Measurements from ENCODE around the gene CLDN15. TPM values are rescaled to one million over a fixed set of nuclear protein-coding genes. Genes with fewer than 3 reads are reported as not detected.
A peak's percentile ranks its signal among the peaks of the same experiment; 100 is the strongest.

The CLDN15 gene
- total RNA-seq, 1 experiment from 2014 or later = 9.1 TPM

DNA sequence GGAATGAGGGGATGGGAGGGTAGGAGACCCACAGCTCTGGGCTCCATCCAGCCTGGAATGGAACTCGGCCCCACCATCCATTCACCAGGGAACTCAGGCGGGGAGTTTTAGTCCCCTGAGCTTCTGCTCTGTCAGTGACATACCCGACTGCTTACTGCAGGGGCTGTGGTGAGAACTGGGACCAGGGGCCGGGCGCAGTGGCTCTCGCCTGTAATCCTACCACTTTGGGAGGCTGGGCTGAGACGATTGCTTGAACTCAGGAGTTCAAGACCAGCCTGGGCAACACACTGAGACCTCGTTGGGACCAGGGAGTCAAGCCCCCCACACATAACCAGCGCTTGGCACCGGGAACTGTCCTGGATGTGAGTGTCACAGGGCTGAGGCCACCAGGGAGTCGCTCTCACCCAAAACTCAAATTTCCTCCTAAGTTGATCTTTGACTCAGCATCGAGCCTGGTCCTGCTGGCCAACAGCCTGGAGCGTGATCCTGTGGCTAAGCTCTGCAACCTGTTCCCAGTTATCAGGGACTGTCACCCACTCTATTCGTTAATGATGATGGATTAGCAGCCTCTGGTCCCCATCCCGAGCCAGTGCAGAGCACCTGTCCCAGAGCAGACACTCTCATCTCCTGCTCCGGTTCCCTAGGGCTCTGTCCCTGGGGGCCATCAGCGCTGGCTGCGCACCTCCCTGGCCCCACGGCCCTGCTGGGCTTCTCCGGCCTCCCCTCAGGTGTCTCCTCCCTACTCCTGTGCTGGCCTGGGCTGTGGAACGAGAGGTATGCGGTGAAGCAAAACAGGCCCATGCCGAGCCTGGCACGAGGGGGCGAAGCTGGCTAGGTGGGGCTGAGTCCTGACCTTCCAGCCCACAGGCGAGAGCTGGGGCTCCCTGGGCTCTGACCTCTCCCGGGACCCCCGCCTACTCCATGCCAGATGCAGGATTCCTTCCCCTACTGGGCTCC is 902 bp upstream of the CLDN15 start:
- Mint-ChIP-seq H3K4me3 (ENCODE audit: unreplicated experiment) (peak overlapping the region; percentile 7), H3K9me3 (ENCODE audit: unreplicated experiment) (no peaks in the 10 kb centered on the region), H3K36me3 (ENCODE audit: insufficient read depth, unreplicated experiment) (peaks cover 24% of the 10 kb centered on the region), H3K4me1 (ENCODE audit: low read depth, unreplicated experiment) (peaks cover 4% of the 10 kb centered on the region), H3K27me3 (ENCODE audit: insufficient read depth, unreplicated experiment) (no peaks in the 10 kb centered on the region), H3K27ac (ENCODE audit: unreplicated experiment) (no peak overlapping the region)
- CTCF ChIA-PET = interaction anchor here (0.5 to 1.8 kb wide), 3 partner anchors 38 to 124 kb away, joined by 3 to 6 read pairs (median 5); partner anchors contain the start of gene COL26A1
- H3K36me3 ChIP-seq (ENCODE audit: control insufficient read depth, insufficient read depth, low read length) = no peaks in the 10 kb centered on the region; the same call in 1 of the 2 replicates
- H3K4me1 ChIP-seq = peaks cover 13% of the 10 kb centered on the region
- H3K27me3 ChIP-seq (replicated peaks; ENCODE audit: control insufficient read depth, insufficient read depth, low read length) = no peaks in the 10 kb centered on the region
- intact Hi-C loops (cut with micrococcal nuclease; ENCODE audit: unreplicated experiment) = no loop called here
- no peak overlapping the region for H3K4me3 ChIP-seq (ENCODE audit: low read depth, low read length)
- H3K9me3 ChIP-seq = no peaks in the 10 kb centered on the region
- POLR2A ChIA-PET = interaction anchor here (0.5 to 0.7 kb wide), 2 partner anchors 29 to 54 kb away, joined by 3 to 10 read pairs; no protein-coding TSS in a partner anchor
- TF ChIP-seq, protein P1, sequence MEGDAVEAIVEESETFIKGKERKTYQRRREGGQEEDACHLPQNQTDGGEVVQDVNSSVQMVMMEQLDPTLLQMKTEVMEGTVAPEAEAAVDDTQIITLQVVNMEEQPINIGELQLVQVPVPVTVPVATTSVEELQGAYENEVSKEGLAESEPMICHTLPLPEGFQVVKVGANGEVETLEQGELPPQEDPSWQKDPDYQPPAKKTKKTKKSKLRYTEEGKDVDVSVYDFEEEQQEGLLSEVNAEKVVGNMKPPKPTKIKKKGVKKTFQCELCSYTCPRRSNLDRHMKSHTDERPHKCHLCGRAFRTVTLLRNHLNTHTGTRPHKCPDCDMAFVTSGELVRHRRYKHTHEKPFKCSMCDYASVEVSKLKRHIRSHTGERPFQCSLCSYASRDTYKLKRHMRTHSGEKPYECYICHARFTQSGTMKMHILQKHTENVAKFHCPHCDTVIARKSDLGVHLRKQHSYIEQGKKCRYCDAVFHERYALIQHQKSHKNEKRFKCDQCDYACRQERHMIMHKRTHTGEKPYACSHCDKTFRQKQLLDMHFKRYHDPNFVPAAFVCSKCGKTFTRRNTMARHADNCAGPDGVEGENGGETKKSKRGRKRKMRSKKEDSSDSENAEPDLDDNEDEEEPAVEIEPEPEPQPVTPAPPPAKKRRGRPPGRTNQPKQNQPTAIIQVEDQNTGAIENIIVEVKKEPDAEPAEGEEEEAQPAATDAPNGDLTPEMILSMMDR (IDR thresholded peaks at IDR 0.05; ENCODE audit: insufficient read depth in 1 of 2, low read depth in 1 of 2, low read length in 1 of 2, severe bottlenecking in 1 of 2, unreplicated experiment in 1 of 2) = no peak
- BruUV-seq (replicated peaks) = no TSS peak
- DNase-seq = peak in 1 of 2 experiments; percentile 79

DNA sequence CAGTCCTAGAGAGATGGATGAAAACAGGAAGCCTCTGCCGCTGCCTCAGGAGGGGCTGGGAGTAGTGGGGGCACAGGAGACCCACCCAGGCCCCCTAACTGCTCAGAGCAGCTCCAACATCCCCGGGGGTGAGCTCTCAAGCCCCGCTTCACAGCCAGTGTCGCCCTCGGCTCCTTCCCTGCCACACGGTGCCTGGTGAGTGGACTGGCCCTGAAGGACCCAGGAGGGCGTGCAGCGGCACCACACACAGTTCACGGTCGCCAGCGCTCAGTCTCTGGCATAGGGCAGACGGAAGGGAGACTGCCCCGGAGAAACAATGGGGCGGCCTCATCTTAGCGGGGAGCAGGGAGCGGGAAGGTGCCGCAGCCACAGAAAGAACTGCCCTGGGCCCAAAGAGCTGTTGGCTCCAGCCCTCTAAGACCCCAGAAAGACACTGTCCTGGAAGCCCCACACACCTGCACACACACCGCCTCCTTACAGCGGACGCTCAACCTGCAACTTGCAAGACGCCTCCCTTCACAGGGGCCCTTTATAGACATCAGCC is 1.2 kb downstream of the CLDN15 start:
- Mint-ChIP-seq H3K4me3 (ENCODE audit: unreplicated experiment) (no peak overlapping the region), H3K9me3 (ENCODE audit: unreplicated experiment) (no peaks in the 10 kb centered on the region), H3K4me1 (ENCODE audit: low read depth, unreplicated experiment) (peaks cover 18% of the 10 kb centered on the region), H3K27me3 (ENCODE audit: insufficient read depth, unreplicated experiment) (no peaks in the 10 kb centered on the region), H3K27ac (ENCODE audit: unreplicated experiment) (no peak overlapping the region), H3K36me3 (ENCODE audit: insufficient read depth, unreplicated experiment) (peaks cover 37% of the 10 kb centered on the region)
- no peak for DNase-seq
- POLR2A ChIA-PET = no interaction called here
- TF ChIP-seq, protein P1 (IDR thresholded peaks at IDR 0.05; ENCODE audit: insufficient read depth in 1 of 2, low read depth in 1 of 2, low read length in 1 of 2, severe bottlenecking in 1 of 2, unreplicated experiment in 1 of 2) = no peak
- Histone ChIP-seq H3K36me3 (ENCODE audit: control insufficient read depth, insufficient read depth, low read length) (no peaks in the 10 kb centered on the region; the same call in 1 of the 2 replicates), H3K9me3 (no peaks in the 10 kb centered on the region), H3K4me3 (ENCODE audit: low read depth, low read length) (no peak overlapping the region), H3K4me1 (peaks cover 14% of the 10 kb centered on the region), H3K27me3 (replicated peaks; ENCODE audit: control insufficient read depth, insufficient read depth, low read length) (no peaks in the 10 kb centered on the region)
- CTCF ChIA-PET = interaction anchor here (0.8 kb wide), 1 partner anchor 44 kb away, joined by 4 read pairs; no protein-coding TSS in a partner anchor
- intact Hi-C loops (cut with micrococcal nuclease; ENCODE audit: unreplicated experiment) = no loop called here
- BruUV-seq (replicated peaks) = no TSS peak

DNA sequence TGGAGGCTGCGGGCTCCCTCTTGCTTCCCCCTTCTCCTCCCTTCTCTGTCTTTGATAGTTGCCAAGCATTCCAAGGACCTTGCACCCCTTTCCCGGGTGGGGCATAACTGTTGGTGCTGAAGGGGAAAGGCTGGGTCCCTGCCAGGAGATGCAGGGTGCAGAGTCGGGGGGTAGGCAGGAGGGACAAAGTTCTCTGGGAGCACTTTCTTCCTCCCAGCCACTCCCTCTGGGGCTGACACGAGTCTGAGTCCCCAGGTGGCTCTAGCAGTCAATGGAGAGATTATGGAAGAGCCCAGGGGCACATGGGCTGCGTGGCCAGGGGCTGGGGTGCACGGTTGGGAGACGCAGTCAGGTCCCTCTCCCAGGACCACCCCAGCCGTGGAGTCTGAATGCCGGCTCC is 2.1 kb downstream of the CLDN15 start:
- H3K27me3 Mint-ChIP-seq (ENCODE audit: insufficient read depth, unreplicated experiment) = no peaks in the 10 kb centered on the region
- Histone ChIP-seq H3K9me3 (no peaks in the 10 kb centered on the region), H3K4me3 (ENCODE audit: low read depth, low read length) (no peak overlapping the region), H3K36me3 (ENCODE audit: control insufficient read depth, insufficient read depth, low read length) (no peaks in the 10 kb centered on the region), H3K4me1 (peaks cover 20% of the 10 kb centered on the region), H3K27me3 (replicated peaks; ENCODE audit: control insufficient read depth, insufficient read depth, low read length) (no peaks in the 10 kb centered on the region)
- CTCF ChIA-PET = interaction anchor here (1.3 to 3.7 kb wide), 2 partner anchors 9 to 18 kb away, joined by 4 to 29 read pairs; partner anchors contain the start of genes FIS1, PLOD3 and ZNHIT1
- H3K36me3 Mint-ChIP-seq (ENCODE audit: insufficient read depth, unreplicated experiment) = peaks cover 42% of the 10 kb centered on the region
- H3K4me1 Mint-ChIP-seq (ENCODE audit: low read depth, unreplicated experiment) = peaks cover 23% of the 10 kb centered on the region
- TF ChIP-seq, protein P1 (IDR thresholded peaks at IDR 0.05; ENCODE audit: insufficient read depth in 1 of 2, low read depth in 1 of 2, low read length in 1 of 2, severe bottlenecking in 1 of 2, unreplicated experiment in 1 of 2) = no peak
- H3K4me3 Mint-ChIP-seq (ENCODE audit: unreplicated experiment) = no peak overlapping the region
- no peaks in the 10 kb centered on the region for H3K9me3 Mint-ChIP-seq (ENCODE audit: unreplicated experiment)
- intact Hi-C loops (cut with micrococcal nuclease; ENCODE audit: unreplicated experiment) = no loop called here
- no TSS peak for BruUV-seq (replicated peaks)
- POLR2A ChIA-PET = no interaction called here
- DNase-seq = no peak
- H3K27ac Mint-ChIP-seq (ENCODE audit: unreplicated experiment) = no peak overlapping the region

Measured in Caco-2 (cell line).